ENCODE results near the gene CACTIN. TPM values are rescaled to one million over a fixed set of nuclear protein-coding genes. Genes with fewer than 3 reads are reported as not detected.

Gene CACTIN
- total and polyA plus RNA-seq, 2 of the 4 experiments (the other 2 are of a cell fraction) = 10.8 to 19.5 TPM

GRCh38 chr19:3645067-3645396 is 18.4 kb upstream of the CACTIN start:
- Histone ChIP-seq H3K18ac (ENCODE audit: low read depth, low read length) (no peak overlapping the region), H3K14ac (replicated peaks; ENCODE audit: low read depth, low read length) (no peak overlapping the region), H3K9me1 (ENCODE audit: insufficient read depth, low read length) (no peaks in the 10 kb centered on the region), H3K9me3 (ENCODE audit: control insufficient read depth, insufficient read depth, low read length) (no peaks in the 10 kb centered on the region), H4K5ac (ENCODE audit: low read depth, low read length) (no peak overlapping the region), H2BK20ac (ENCODE audit: low read depth, low read length) (no peak overlapping the region), H3K36me3 (ENCODE audit: control insufficient read depth, insufficient read depth, low read length) (peaks cover 43% of the 10 kb centered on the region), H3K56ac (ENCODE audit: extremely low read depth, insufficient read depth, low read length) (no peak overlapping the region), H3K23ac (ENCODE audit: low read depth, low read length) (no peak overlapping the region), H3K27me3 (ENCODE audit: control insufficient read depth, insufficient read depth, low read length) (no peaks in the 10 kb centered on the region), H4K8ac (ENCODE audit: low read depth in 2 of 2, low read length in 2 of 2) (no peak overlapping the region), H3K27ac (ENCODE audit: insufficient read depth, low read length) (no peak overlapping the region), H4K91ac (ENCODE audit: insufficient read depth, low read depth, low read length) (no peak overlapping the region), H2BK120ac (ENCODE audit: low read depth, low read length) (no peak overlapping the region), H3K4me3 (ENCODE audit: insufficient read depth, low read depth, low read length) (no peak overlapping the region), H2AFZ (replicated peaks; ENCODE audit: low read length, poor library complexity) (no peak overlapping the region), H2BK15ac (ENCODE audit: low read depth, low read length) (no peak overlapping the region), H2AK5ac (ENCODE audit: low read depth, low read length) (no peak overlapping the region), H3K9ac (ENCODE audit: low read depth, low read length) (no peak overlapping the region), H3K4ac (ENCODE audit: low read depth, low read length) (no peak overlapping the region), H3K4me1 (ENCODE audit: control insufficient read depth, insufficient read depth, low read length) (no peaks in the 10 kb centered on the region), H2BK5ac (ENCODE audit: low read depth, low read length, poor library complexity, severe bottlenecking) (no peak overlapping the region), H4K20me1 (ENCODE audit: insufficient read depth, low read length) (0 out of 2 replicates have a peak, but pooled peaks cover 6% of the 10 kb centered on the region), H3K79me1 (ENCODE audit: low read depth in 1 of 2, low read length in 2 of 2) (no peaks in the 10 kb centered on the region), H2AK9ac (replicated peaks; ENCODE audit: low read depth, low read length, poor library complexity) (no peak overlapping the region), H3K4me2 (ENCODE audit: low read depth, low read length) (no peak overlapping the region)
- in situ Hi-C loops (cut with MboI; ENCODE audit: low sequenced_read_pairs) = no loop called here
- intact Hi-C loops (cut with micrococcal nuclease) = no loop called here
- WGBS, 2 experiments (ENCODE audit: extremely low coverage in 2 of 2, insufficient read length in 1 of 2) = 33% methylated on average over 1 of the region's 11 CpGs; no CpG with 5 or more reads in 1 of the 2 experiments
- ChIA-PET POLR2A (ENCODE audit: unreplicated experiment) (no interaction called here), CTCF (no interaction called here)
- no TSS peak for BruUV-seq (replicated peaks)
- ATAC-seq (ENCODE audit: low read depth) = no peak
- DNase-seq = no peak
- dilution Hi-C loops (cut with HindIII; ENCODE audit: low sequenced_read_pairs, unreplicated experiment) = no loop called here
- TF ChIP-seq SMC3 (IDR thresholded peaks at IDR 0.05; ENCODE audit: low read depth, low read length) = no peak
- no peak for TF ChIP-seq NFE2L2 (IDR thresholded peaks at IDR 0.05; ENCODE audit: low read depth, low read length)
- no peak for TF ChIP-seq FOS (IDR thresholded peaks at IDR 0.05; ENCODE audit: low read depth, low read length)
- no peak for TF ChIP-seq CEBPB (IDR thresholded peaks at IDR 0.05; ENCODE audit: low read depth, low read length)

Data from IMR-90 (cell line).